Brain pericyte (primary cell): ENCODE results near the gene TRIM71.
A peak's percentile ranks its signal among the peaks of the same experiment; 100 is the strongest.
"Not testable (repeated sequence)": the region's sequence is repeated elsewhere in the genome, so short reads cannot be mapped to it uniquely, and the experiment has no call there.

ENCODE experiments used
- DNase-seq: peaks from one replicate; pipeline ENCODE4 v3.0.0-alpha.2; 2012; ENCODE audit warnings: low read depth, low spot score

Gene TRIM71

GRCh38 chr3:32817558-32818228 is at the start of gene TRIM71:
TRIM71 (plus strand) TSS chr3:32817997; CDS start chr3:32818081, 84 bp downstream.
- no peak for DNase-seq

- DNase-seq = no peak
These were observed 39.4 kb upstream of the TRIM71 start for GRCh38 chr3:32778389-32778788.

- no peak for DNase-seq
These were observed 37.6 kb upstream of the TRIM71 start for GRCh38 chr3:32780071-32780734.

GRCh38 chr3:32780735-32781210 is 37.0 kb upstream of the TRIM71 start:
- DNase-seq = no peak

- peak; percentile 13 for DNase-seq
These were observed 36.4 kb upstream of the TRIM71 start for GRCh38 chr3:32781211-32781968.

- DNase-seq = not testable (repeated sequence)
These were observed 35.9 kb upstream of the TRIM71 start for GRCh38 chr3:32781969-32782270.

GRCh38 chr3:32782407-32782806 is 35.4 kb upstream of the TRIM71 start:
- DNase-seq = no peak

GRCh38 chr3:32791833-32792232 is 26.0 kb upstream of the TRIM71 start:
- DNase-seq = no peak

GRCh38 chr3:32794487-32795308 is 23.1 kb upstream of the TRIM71 start:
- no peak for DNase-seq

- DNase-seq = not testable (repeated sequence)
These were observed 21.3 kb upstream of the TRIM71 start for GRCh38 chr3:32796384-32796950.

GRCh38 chr3:32797776-32798175 is 20.0 kb upstream of the TRIM71 start:
- no peak for DNase-seq

- DNase-seq = not testable (repeated sequence)
These were observed 16.4 kb upstream of the TRIM71 start for GRCh38 chr3:32801440-32801839.

GRCh38 chr3:32813180-32813579 is 4.6 kb upstream of the TRIM71 start:
- no peak for DNase-seq

GRCh38 chr3:32814361-32814760 is 3.4 kb upstream of the TRIM71 start:
- DNase-seq = no peak

- no peak for DNase-seq
These were observed 1.9 kb upstream of the TRIM71 start for GRCh38 chr3:32815841-32816438.

GRCh38 chr3:32816439-32817256 is 1.1 kb upstream of the TRIM71 start:
- no peak for DNase-seq

GRCh38 chr3:32817257-32817557 is 590 bp upstream of the TRIM71 start:
- DNase-seq = no peak

GRCh38 chr3:32818229-32818969 is 602 bp downstream of the TRIM71 start:
- DNase-seq = no peak

GRCh38 chr3:32818970-32819511 is 1.2 kb downstream of the TRIM71 start:
- no peak for DNase-seq
